ENCODE measurements around the gene TTC24.
"Not testable (repeated sequence)": the region's sequence is repeated elsewhere in the genome, so short reads cannot be mapped to it uniquely, and the experiment has no call there.

TTC24 gene

GRCh38 chr1:156600733-156601121 is 21.2 kb downstream of the TTC24 start:
- TF ChIP-seq, protein P1, sequence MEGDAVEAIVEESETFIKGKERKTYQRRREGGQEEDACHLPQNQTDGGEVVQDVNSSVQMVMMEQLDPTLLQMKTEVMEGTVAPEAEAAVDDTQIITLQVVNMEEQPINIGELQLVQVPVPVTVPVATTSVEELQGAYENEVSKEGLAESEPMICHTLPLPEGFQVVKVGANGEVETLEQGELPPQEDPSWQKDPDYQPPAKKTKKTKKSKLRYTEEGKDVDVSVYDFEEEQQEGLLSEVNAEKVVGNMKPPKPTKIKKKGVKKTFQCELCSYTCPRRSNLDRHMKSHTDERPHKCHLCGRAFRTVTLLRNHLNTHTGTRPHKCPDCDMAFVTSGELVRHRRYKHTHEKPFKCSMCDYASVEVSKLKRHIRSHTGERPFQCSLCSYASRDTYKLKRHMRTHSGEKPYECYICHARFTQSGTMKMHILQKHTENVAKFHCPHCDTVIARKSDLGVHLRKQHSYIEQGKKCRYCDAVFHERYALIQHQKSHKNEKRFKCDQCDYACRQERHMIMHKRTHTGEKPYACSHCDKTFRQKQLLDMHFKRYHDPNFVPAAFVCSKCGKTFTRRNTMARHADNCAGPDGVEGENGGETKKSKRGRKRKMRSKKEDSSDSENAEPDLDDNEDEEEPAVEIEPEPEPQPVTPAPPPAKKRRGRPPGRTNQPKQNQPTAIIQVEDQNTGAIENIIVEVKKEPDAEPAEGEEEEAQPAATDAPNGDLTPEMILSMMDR (IDR thresholded peaks at IDR 0.05; ENCODE audit: low read depth, low read length, missing control alignments): no peak
- no peak for DNase-seq (ENCODE audit: low read depth)
- in situ Hi-C loops (cut with HindIII; ENCODE audit: low sequenced_read_pairs): no loop called here
- H3K4me3 ChIP-seq (ENCODE audit: low read depth, low read length): peak overlapping the region; percentile 79

- peak within 1 kb of the TSS; percentile 79 for H3K4me3 ChIP-seq (ENCODE audit: low read depth, low read length)
- TF ChIP-seq, protein P1 (IDR thresholded peaks at IDR 0.05; ENCODE audit: low read depth, low read length, missing control alignments): no peak
- peak; percentile 82 for DNase-seq (ENCODE audit: low read depth)
- in situ Hi-C loops (cut with HindIII; ENCODE audit: low sequenced_read_pairs): no loop called here
Observed at GRCh38 chr1:156601122-156601830, 21.8 kb downstream of the TTC24 start, which contains the start of gene GPATCH4. Gene GPATCH4 (minus strand): TSS chr1:156601479.

DNA sequence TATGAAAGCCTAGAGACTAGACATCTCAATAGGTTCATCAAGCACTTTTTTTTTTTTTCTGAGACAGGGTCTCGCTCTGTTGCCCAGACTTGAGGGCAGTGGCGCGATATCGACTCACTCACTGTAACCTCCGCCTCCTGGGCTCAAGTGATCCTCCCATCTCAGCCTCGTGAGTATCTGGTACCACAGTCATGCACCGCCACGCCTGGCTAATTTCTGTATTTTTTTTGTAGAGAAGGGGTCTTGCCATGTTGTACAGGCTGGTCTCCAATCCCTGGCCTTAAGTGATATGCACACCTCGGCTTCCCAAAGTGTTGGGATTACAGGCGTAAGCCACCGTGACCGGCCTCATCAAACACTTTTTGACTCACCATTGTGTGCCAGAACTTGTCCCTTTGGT is 22.4 kb downstream of the TTC24 start:
- TF ChIP-seq, protein P1 (IDR thresholded peaks at IDR 0.05; ENCODE audit: low read depth, low read length, missing control alignments): no peak

DNA sequence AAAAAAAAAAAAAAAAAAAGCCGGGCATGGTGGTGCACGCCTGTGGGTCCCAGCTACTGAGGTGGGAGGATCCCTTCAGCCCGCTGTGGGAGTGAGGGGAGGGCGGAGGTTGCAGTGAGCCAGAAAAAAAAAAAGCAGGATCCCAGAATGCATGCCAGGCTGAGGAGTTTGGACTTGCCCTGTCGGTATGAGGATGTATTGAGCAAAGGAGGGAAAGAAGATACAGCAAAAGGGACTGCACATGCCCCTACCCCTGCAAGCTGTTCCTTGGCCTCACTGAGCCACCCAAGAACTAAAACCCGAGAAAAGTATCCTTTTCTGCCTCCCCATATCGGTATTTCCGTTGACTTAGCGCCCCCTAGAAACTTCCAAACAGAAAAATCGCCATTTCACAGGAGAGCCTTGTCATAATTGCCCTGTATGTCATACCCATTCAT is 23.1 kb downstream of the TTC24 start:
- in situ Hi-C loops (cut with HindIII; ENCODE audit: low sequenced_read_pairs): no loop called here
- TF ChIP-seq, protein P1 (IDR thresholded peaks at IDR 0.05; ENCODE audit: low read depth, low read length, missing control alignments): no peak
- no peak for DNase-seq (ENCODE audit: low read depth)
- no peak overlapping the region for H3K4me3 ChIP-seq (ENCODE audit: low read depth, low read length)

More for the DNA sequence above, 22.4 kb downstream of the TTC24 start:
- in situ Hi-C loops (cut with HindIII; ENCODE audit: low sequenced_read_pairs): no loop called here
- DNase-seq (ENCODE audit: low read depth): no peak
- H3K4me3 ChIP-seq (ENCODE audit: low read depth, low read length): peak overlapping the region; percentile 79

GRCh38 chr1:156607344-156607743 is 27.8 kb downstream of the TTC24 start:
- H3K4me3 ChIP-seq (ENCODE audit: low read depth, low read length); in situ Hi-C loops (cut with HindIII; ENCODE audit: low sequenced_read_pairs); DNase-seq (ENCODE audit: low read depth): not testable (repeated sequence)

DNA sequence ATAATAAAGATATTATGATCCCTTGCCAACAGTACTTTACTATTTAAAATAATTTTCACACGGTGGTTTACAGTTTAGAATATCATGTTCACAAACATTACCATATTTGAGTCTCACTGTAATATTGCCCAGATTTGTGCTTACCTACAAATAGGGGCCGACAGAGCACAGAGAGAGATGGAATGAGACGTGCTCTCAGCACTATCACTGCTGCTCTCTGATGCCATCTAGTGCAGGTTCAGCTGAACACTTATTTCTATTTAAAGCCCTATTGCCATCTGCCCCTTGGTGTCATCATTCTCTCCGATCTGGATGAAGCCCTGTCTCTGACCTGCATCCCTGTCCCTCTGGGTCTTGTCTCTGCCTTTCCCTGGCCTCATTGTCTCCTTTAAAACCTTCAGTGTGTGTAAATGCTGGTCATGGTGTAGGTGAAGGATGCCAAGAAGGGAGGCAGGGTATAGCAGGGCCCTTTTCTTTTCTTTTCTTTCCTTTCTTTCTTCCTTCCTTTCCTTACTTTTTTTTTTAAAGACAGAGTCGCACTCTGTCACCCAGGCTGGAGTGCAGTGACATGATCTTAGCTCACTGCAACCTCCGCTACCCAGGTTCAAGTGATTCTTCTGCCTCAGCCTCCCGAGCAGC is 28.6 kb downstream of the TTC24 start:
- no peak overlapping the region for H3K4me3 ChIP-seq (ENCODE audit: low read depth, low read length)
- TF ChIP-seq, protein P1 (IDR thresholded peaks at IDR 0.05; ENCODE audit: low read depth, low read length, missing control alignments): peak; percentile 89
- DNase-seq (ENCODE audit: low read depth): peak; percentile 49
- in situ Hi-C loops (cut with HindIII; ENCODE audit: low sequenced_read_pairs): no loop called here

DNA sequence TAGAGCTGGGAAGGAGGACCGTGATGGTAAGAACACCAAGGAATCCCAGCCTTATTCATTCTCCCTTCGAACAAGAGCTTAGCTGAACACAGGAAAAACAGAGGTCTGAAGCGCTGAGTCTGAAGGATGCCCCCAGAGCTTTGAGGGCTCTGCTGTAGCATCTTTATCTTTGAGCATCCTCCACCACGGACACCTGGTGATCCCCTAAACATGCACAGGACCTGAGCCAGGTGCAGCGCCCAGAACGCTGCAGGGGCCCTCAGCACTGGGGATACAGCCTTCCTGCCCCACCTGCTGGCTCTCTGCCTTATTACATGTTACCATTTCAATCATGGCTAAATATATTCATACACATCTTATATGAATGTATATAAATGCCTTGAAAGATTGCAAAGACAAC is 29.5 kb downstream of the TTC24 start:
- TF ChIP-seq, protein P1 (IDR thresholded peaks at IDR 0.05; ENCODE audit: low read depth, low read length, missing control alignments): peak; percentile 56
- no peak overlapping the region for H3K4me3 ChIP-seq (ENCODE audit: low read depth, low read length)
- no peak for DNase-seq (ENCODE audit: low read depth)
- in situ Hi-C loops (cut with HindIII; ENCODE audit: low sequenced_read_pairs): no loop called here

- DNase-seq (ENCODE audit: low read depth); in situ Hi-C loops (cut with HindIII; ENCODE audit: low sequenced_read_pairs); H3K4me3 ChIP-seq (ENCODE audit: low read depth, low read length): not testable (repeated sequence)
Observed at GRCh38 chr1:156610072-156610471, 30.5 kb downstream of the TTC24 start.
